ENCODE measurements around the gene SLC12A5. TPM values are rescaled to one million over a fixed set of nuclear protein-coding genes. Genes with fewer than 3 reads are reported as not detected.

SLC12A5 gene
- total and polyA plus RNA-seq, 9 of the 15 experiments (the other 6 are each of a cell fraction or from before 2014, with no cell fraction given), result 0.36 to 7.5 (median 2.1) TPM

DNA sequence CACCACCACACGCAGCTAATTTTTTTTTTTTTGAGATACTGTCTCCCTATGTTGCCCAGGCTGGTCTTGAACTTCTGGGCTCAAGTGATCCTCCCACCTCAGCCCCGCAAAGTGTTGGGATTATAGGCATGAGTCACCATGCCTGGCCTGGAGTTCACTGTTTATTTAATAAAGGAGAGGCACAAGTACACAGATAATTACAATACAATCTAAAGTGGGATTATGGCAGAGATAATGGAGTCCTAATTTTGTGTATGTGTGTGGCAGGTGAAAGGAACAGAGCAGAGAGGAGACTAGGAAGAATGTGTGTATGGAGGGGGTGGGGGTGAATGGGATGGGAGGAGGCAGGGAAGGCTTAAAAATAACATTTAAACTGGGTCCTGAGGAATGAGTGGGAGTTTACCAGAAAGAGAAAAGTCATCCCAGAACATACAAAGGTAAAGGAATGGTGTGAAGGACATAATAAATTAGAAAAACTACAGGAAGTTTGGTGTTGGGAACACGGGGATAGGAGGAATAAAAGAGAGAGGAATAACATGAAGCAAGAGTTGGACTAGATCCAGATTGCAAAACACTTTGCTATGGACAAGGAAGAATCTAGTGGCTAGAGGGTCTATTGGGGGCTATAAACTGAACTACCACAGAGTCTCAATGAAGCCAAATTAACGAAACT is 56.3 kb downstream of the SLC12A5 start (continued):
- TF ChIP-seq, protein P1, sequence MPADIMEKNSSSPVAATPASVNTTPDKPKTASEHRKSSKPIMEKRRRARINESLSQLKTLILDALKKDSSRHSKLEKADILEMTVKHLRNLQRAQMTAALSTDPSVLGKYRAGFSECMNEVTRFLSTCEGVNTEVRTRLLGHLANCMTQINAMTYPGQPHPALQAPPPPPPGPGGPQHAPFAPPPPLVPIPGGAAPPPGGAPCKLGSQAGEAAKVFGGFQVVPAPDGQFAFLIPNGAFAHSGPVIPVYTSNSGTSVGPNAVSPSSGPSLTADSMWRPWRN (IDR thresholded peaks at IDR 0.05; ENCODE audit: low read depth), result peak; percentile 64; the same call in 1 of the 2 replicates
- TF ChIP-seq, protein P2, sequence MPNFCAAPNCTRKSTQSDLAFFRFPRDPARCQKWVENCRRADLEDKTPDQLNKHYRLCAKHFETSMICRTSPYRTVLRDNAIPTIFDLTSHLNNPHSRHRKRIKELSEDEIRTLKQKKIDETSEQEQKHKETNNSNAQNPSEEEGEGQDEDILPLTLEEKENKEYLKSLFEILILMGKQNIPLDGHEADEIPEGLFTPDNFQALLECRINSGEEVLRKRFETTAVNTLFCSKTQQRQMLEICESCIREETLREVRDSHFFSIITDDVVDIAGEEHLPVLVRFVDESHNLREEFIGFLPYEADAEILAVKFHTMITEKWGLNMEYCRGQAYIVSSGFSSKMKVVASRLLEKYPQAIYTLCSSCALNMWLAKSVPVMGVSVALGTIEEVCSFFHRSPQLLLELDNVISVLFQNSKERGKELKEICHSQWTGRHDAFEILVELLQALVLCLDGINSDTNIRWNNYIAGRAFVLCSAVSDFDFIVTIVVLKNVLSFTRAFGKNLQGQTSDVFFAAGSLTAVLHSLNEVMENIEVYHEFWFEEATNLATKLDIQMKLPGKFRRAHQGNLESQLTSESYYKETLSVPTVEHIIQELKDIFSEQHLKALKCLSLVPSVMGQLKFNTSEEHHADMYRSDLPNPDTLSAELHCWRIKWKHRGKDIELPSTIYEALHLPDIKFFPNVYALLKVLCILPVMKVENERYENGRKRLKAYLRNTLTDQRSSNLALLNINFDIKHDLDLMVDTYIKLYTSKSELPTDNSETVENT (CRISPR knock-in tag; IDR thresholded peaks at IDR 0.05), result no peak
- TF ChIP-seq CCAR2 (IDR thresholded peaks at IDR 0.05; ENCODE audit: low read depth, low read length) (no peak), JUN (IDR thresholded peaks at IDR 0.05; ENCODE audit: borderline replicate concordance, low read depth, low read length) (0 out of 2 replicates have a peak, but pooled peaks have one; percentile 16), JUN (CRISPR knock-in tag; IDR thresholded peaks at IDR 0.05; ENCODE audit: borderline replicate concordance) (no peak), FOXM1 (IDR thresholded peaks at IDR 0.05; ENCODE audit: low read depth) (no peak), FOXM1 (CRISPR knock-in tag; IDR thresholded peaks at IDR 0.05; ENCODE audit: low read depth) (no peak), CEBPG (CRISPR knock-in tag; IDR thresholded peaks at IDR 0.05) (no peak), CEBPG (tag; conservative IDR thresholded peaks at IDR 0.05 in 1 of 2, IDR thresholded peaks at IDR 0.05 in 1 of 2) (0 out of 4 replicates have a peak, but pooled peaks of 1 of the 2 experiments have one; percentile 15), CEBPB (tag; IDR thresholded peaks at IDR 0.05) (peak; percentile 61), DDX20 (tag; IDR thresholded peaks at IDR 0.05; ENCODE audit: low read depth) (no peak), JUND (IDR thresholded peaks at IDR 0.05; ENCODE audit: borderline replicate concordance, low read depth, low read length) (peak; percentile 85), JUND (tag; IDR thresholded peaks at IDR 0.05; ENCODE audit: borderline replicate concordance, low read depth, low read length) (peak; percentile 77; the same call in 1 of the 3 replicates), EHMT2 (IDR thresholded peaks at IDR 0.05) (0 out of 2 replicates have a peak, but pooled peaks have one; percentile 42), NFIC (IDR thresholded peaks at IDR 0.05) (peak; percentile 59), ZNF384 (IDR thresholded peaks at IDR 0.05; ENCODE audit: low read depth, low read length) (peak; percentile 57; the same call in 1 of the 2 replicates), ZKSCAN1 (IDR thresholded peaks at IDR 0.05; ENCODE audit: low read depth, low read length) (0 out of 2 replicates have a peak, but pooled peaks have one; percentile 6), SOX6 (IDR thresholded peaks at IDR 0.05) (0 out of 2 replicates have a peak, but pooled peaks have one; percentile 42), ARID1B (IDR thresholded peaks at IDR 0.05) (peak; percentile 75), DPF2 (IDR thresholded peaks at IDR 0.05) (peak; percentile 83), CBFA2T3 (IDR thresholded peaks at IDR 0.05) (peak; percentile 52), MIER1 (IDR thresholded peaks at IDR 0.05; ENCODE audit: low read depth) (0 out of 2 replicates have a peak, but pooled peaks have one; percentile 54)
- TF ChIP-seq, protein P3, sequence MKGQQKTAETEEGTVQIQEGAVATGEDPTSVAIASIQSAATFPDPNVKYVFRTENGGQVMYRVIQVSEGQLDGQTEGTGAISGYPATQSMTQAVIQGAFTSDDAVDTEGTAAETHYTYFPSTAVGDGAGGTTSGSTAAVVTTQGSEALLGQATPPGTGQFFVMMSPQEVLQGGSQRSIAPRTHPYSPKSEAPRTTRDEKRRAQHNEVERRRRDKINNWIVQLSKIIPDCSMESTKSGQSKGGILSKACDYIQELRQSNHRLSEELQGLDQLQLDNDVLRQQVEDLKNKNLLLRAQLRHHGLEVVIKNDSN (CRISPR knock-in tag; IDR thresholded peaks at IDR 0.05), result no peak

Measured in K562 (cell line).